OCI-LY3 (cell line): ENCODE results near the gene TNC.

Experiments
- EZH2phosphoT487 ChIP-seq: fragments of 200-600 bp; shearing (Covaris generic); IDR thresholded peaks from 2 replicates; pipeline ENCODE4 v1.6.1; 2018; ENCODE audit warnings: antibody characterized with exemption, mixed run types, low read depth
- TF ChIP-seq, protein P1 (sequence below): fragments of 200-600, 300-600 bp; sonication (generic); IDR thresholded peaks from 2 replicates; pipeline ENCODE4 v1.5.1; 2014; ENCODE audit warnings: antibody characterized with exemption, low read length, low read depth

DNA sequence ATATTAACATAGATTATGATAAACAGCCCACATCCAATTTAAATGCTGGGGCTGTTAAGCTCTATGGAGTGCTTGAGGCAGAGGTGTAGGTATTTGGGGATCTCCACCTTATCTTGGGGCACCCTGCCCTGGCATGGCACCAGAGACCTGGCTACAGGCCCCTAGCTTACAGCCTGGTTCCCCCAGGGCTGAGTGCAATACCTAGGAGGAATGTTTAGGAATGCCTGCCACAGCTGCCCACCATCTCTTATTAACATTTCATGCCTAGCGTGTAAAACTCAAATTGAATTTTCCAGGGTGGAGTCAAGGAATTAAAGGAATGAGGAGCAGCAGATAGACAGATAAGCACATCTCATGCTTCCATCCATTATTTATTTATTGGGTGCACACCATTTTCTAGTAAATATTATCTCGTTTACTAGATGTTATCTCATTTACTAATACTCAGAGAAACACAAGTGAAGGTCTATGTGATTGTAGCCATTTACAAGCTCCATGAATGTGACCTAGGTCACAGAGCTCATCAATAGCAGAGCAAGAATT lies 131.9 kb downstream of the TNC start:
- TF ChIP-seq, protein P1, sequence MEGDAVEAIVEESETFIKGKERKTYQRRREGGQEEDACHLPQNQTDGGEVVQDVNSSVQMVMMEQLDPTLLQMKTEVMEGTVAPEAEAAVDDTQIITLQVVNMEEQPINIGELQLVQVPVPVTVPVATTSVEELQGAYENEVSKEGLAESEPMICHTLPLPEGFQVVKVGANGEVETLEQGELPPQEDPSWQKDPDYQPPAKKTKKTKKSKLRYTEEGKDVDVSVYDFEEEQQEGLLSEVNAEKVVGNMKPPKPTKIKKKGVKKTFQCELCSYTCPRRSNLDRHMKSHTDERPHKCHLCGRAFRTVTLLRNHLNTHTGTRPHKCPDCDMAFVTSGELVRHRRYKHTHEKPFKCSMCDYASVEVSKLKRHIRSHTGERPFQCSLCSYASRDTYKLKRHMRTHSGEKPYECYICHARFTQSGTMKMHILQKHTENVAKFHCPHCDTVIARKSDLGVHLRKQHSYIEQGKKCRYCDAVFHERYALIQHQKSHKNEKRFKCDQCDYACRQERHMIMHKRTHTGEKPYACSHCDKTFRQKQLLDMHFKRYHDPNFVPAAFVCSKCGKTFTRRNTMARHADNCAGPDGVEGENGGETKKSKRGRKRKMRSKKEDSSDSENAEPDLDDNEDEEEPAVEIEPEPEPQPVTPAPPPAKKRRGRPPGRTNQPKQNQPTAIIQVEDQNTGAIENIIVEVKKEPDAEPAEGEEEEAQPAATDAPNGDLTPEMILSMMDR: no peak
- no peak for TF ChIP-seq EZH2phosphoT487
